MCF 10A (cell line): ENCODE data around the gene CENPL. TPM values are rescaled to one million over a fixed set of nuclear protein-coding genes. Genes with fewer than 3 reads are reported as not detected.

ENCODE experiments used
- BruUV-seq: library from RNA; stranded (reverse); fragments of 400-500 nt; replicated peaks from 2 replicates; lab custom pipeline; 2021; lab: Mats Ljungman, UMichigan
- CTCF ChIA-PET: fragments of 300-600 bp; sonication (Branson Sonifier 250); formaldehyde crosslinking; extraction: SDS; loops from one replicate; lab custom pipeline; 2021; ENCODE audit warnings: antibody characterized with exemption, inconsistent platforms; lab: Yijun Ruan, JAX
- POLR2A ChIA-PET: fragments of 300-600, 350-650 bp; sonication (Branson Sonifier 250); formaldehyde crosslinking; extraction: SDS; loops from one replicate; lab custom pipeline; 2020; ENCODE audit warnings: antibody characterized with exemption, inconsistent platforms; lab: Yijun Ruan, JAX
- DNase-seq: peaks from one replicate; pipeline ENCODE4 v3.0.0-alpha.2; 2018; ENCODE audit not compliant: unreplicated experiment
- H3K27ac Mint-ChIP-seq: one replicate; pipeline ENCODE4 v1.8.0; 2022; ENCODE audit warnings: mild to moderate bottlenecking, low read depth, mixed read lengths; ENCODE audit not compliant: unreplicated experiment
- H3K27me3 Mint-ChIP-seq: one replicate; pipeline ENCODE4 v1.8.0; 2022; ENCODE audit warnings: mixed read lengths; ENCODE audit not compliant: insufficient read depth, unreplicated experiment
- H3K36me3 Mint-ChIP-seq: one replicate; pipeline ENCODE4 v1.8.0; 2022; ENCODE audit warnings: mild to moderate bottlenecking, moderate library complexity, mixed read lengths; ENCODE audit not compliant: insufficient read depth, unreplicated experiment
- H3K4me1 Mint-ChIP-seq: one replicate; pipeline ENCODE4 v1.8.0; 2022; ENCODE audit warnings: mixed read lengths; ENCODE audit not compliant: insufficient read depth, unreplicated experiment
- H3K4me3 Mint-ChIP-seq: one replicate; pipeline ENCODE4 v1.8.0; 2022; ENCODE audit warnings: mild to moderate bottlenecking, moderate library complexity, mixed read lengths; ENCODE audit not compliant: unreplicated experiment
- H3K9me3 Mint-ChIP-seq: one replicate; pipeline ENCODE4 v1.8.0; 2022; ENCODE audit warnings: mixed read lengths; ENCODE audit not compliant: unreplicated experiment
- CTCF ChIP-seq: fragments of 200-600 bp; IDR thresholded peaks from one replicate; pipeline ENCODE4 v1.8.0; 2022; ENCODE audit warnings: antibody characterized with exemption, mild to moderate bottlenecking; ENCODE audit not compliant: unreplicated experiment
- intact Hi-C: fragments of 100-400 bp; cut with micrococcal nuclease; formaldehyde crosslinking; loops from 2 replicates; pipeline ENCODE4 v1.14.1; 2022
- total RNA-seq: library from RNA; stranded (reverse); gene quantifications from 2 replicates; pipeline ENCODE4 v1.2.3, GENCODE V29; 2022

The CENPL gene
- total RNA-seq, 1 experiment from 2014 or later: 24.5 TPM

- H3K4me3 Mint-ChIP-seq: no peak overlapping the region
- H3K27me3 Mint-ChIP-seq: no peaks in the 10 kb centered on the region
- H3K27ac Mint-ChIP-seq: no peak overlapping the region
- no peaks in the 10 kb centered on the region for H3K4me1 Mint-ChIP-seq
- no peaks in the 10 kb centered on the region for H3K9me3 Mint-ChIP-seq
- CTCF ChIA-PET: interaction anchor here (0.6 to 1.6 kb wide), 9 partner anchors 9 to 917 kb away, joined by 3 to 9 read pairs (median 4); no protein-coding TSS in a partner anchor
- intact Hi-C loops: no loop called here
- no peak for TF ChIP-seq CTCF
- POLR2A ChIA-PET: interaction anchor here (1.4 to 3.2 kb wide), 3 partner anchors 11 to 170 kb away, joined by 5 to 39 read pairs (median 9); partner anchors contain the start of genes GAS5, RC3H1 and ZBTB37
- no TSS peak for BruUV-seq
- no peak for DNase-seq
- H3K36me3 Mint-ChIP-seq: peaks cover 78% of the 10 kb centered on the region
These were observed 27.4 kb upstream of the CENPL start for GRCh38 chr1:173852105-173852504.

DNA sequence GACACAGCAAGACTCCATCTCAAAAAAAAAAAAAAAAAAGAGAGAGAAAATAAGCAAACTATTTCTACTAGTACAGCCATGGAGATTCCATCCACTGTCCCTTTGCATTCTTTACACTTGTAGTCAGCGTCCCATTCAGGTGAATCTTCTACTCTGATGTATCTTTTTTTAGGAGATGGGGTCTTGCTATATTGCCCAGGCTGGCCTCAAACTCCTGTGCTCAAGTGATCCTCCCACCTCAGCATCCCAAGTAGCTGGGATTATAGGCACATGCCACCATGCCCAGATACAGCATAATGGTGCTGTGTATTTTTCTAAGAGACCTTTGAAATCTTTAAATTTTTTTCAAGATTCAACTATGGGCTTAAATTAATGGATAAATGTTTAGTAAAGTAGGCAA lies 8.1 kb upstream of the CENPL start:
- BruUV-seq: no TSS peak
- H3K9me3 Mint-ChIP-seq: no peaks in the 10 kb centered on the region
- intact Hi-C loops: no loop called here

GRCh38 chr1:173827611-173828010 lies 2.9 kb upstream of the CENPL start:
- POLR2A ChIA-PET: interaction anchor here (1.0 to 8.3 kb wide), 4 partner anchors 11 to 351 kb away, joined by 3 to 118 read pairs (median 6); partner anchors contain the start of genes GAS5, PRDX6 and ZBTB37
- Mint-ChIP-seq H3K36me3 (peaks cover 32% of the 10 kb centered on the region), H3K4me1 (peaks cover 21% of the 10 kb centered on the region), H3K9me3 (no peaks in the 10 kb centered on the region), H3K27me3 (no peaks in the 10 kb centered on the region), H3K27ac (no peak overlapping the region), H3K4me3 (no peak overlapping the region)
- peak; percentile 47 for DNase-seq
- BruUV-seq: no TSS peak
- intact Hi-C loops: loop anchor here (10.0 kb wide), 1 partner anchor 1003 kb away; no protein-coding TSS in a partner anchor
- CTCF ChIA-PET: interaction anchor here (0.6 to 6.2 kb wide), 8 partner anchors 10 to 1085 kb away, joined by 3 to 50 read pairs (median 6); partner anchors contain the start of genes PRDX6 and ZBTB37
- TF ChIP-seq CTCF: no peak

More for the DNA sequence above, 8.1 kb upstream of the CENPL start:
- ChIA-PET CTCF (interaction anchor here (0.8 kb wide), 1 partner anchor 12 kb away, joined by 5 read pairs; no protein-coding TSS in a partner anchor), POLR2A (interaction anchor here (0.9 to 1.7 kb wide), 3 partner anchors 10 to 33 kb away, joined by 3 to 7 read pairs (median 5); no protein-coding TSS in a partner anchor)
- Mint-ChIP-seq H3K36me3 (peaks cover 77% of the 10 kb centered on the region), H3K27ac (no peak overlapping the region), H3K4me3 (no peak overlapping the region), H3K27me3 (no peaks in the 10 kb centered on the region), H3K4me1 (peaks cover 6% of the 10 kb centered on the region)
- no peak for TF ChIP-seq CTCF
- no peak for DNase-seq

GRCh38 chr1:173823781-173824314 lies 835 bp downstream of the CENPL start:
- no peak for DNase-seq
- no peaks in the 10 kb centered on the region for H3K27me3 Mint-ChIP-seq
- TSS peak; percentile 58 for BruUV-seq
- intact Hi-C loops: loop anchor here (1.0 to 10.0 kb wide), 8 partner anchors 110 to 1078 kb away; partner anchors contain the start of gene KLHL20
- peak overlapping the region; percentile 98 for H3K27ac Mint-ChIP-seq
- peak overlapping the region; percentile 97 for H3K4me3 Mint-ChIP-seq
- POLR2A ChIA-PET: interaction anchor here (0.6 to 8.3 kb wide), 30 partner anchors 9 to 1199 kb away, joined by 3 to 118 read pairs (median 3); partner anchors contain the start of genes GAS5, KLHL20, MRPS14 and PRDX6
- TF ChIP-seq CTCF: no peak
- H3K4me1 Mint-ChIP-seq: peaks cover 35% of the 10 kb centered on the region
- CTCF ChIA-PET: interaction anchor here (0.5 to 6.2 kb wide), 23 partner anchors 10 to 1554 kb away, joined by 3 to 50 read pairs (median 3); partner anchors contain the start of genes KLHL20 and PRDX6
- H3K36me3 Mint-ChIP-seq: peaks cover 19% of the 10 kb centered on the region
- no peaks in the 10 kb centered on the region for H3K9me3 Mint-ChIP-seq
